ENCODE results near the gene ZC3H8. TPM values are rescaled to one million over a fixed set of nuclear protein-coding genes. Genes with fewer than 3 reads are reported as not detected.

Gene ZC3H8
- total RNA-seq, 2 donors from 2014 or later = 23.6 to 31.7 TPM

DNA sequence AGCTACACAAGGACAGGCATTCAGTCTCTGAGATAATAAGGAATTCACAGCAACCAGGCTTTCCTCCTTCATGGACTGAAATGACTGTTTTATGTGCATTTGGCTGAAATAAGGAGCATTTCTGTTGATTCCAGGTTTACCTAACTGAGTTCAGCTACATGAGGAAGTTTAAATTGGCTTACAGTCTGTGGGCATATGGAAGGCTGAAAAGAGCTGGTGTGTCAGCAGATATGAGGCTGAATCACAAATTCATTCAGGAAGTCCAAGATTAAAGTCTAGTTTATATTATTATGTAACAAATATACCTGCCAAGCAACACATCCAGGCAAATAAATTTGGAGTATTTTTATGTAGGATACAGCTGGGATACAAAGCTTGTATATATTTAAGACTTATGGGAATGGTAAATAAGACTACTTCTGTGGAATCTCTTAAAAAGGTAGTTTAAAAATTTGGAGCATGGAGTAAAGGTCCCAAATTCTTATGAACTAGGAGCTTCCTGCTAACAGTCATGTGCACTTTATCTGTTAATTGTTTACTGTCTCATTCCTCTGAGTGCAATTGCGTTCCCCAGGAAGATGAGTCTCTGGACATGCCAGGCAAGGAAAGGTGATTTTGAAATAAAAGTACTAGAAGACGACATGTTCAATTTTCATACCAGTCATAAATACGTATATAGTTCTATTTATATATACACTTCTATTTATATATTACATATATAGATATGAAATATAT is 53.0 kb downstream of the ZC3H8 start:
- peaks cover 11% of the 10 kb centered on the region for H3K4me1 Mint-ChIP-seq (ENCODE audit: low read depth)
- no peaks in the 10 kb centered on the region for H3K27me3 Mint-ChIP-seq (ENCODE audit: low read depth)
- no peak for ATAC-seq (replicated peaks in 1 of 2)
- no peak for DNase-seq
- H3K4me3 Mint-ChIP-seq = no peak overlapping the region
- H3K9me3 Mint-ChIP-seq = peaks cover 9 to 11% of the 10 kb centered on the region in 2 donors
- no peak overlapping the region for H3K27ac Mint-ChIP-seq
- peaks cover 17 to 30% of the 10 kb centered on the region in 2 donors for H3K36me3 Mint-ChIP-seq (ENCODE audit: insufficient read depth in 2 of 2)

DNA sequence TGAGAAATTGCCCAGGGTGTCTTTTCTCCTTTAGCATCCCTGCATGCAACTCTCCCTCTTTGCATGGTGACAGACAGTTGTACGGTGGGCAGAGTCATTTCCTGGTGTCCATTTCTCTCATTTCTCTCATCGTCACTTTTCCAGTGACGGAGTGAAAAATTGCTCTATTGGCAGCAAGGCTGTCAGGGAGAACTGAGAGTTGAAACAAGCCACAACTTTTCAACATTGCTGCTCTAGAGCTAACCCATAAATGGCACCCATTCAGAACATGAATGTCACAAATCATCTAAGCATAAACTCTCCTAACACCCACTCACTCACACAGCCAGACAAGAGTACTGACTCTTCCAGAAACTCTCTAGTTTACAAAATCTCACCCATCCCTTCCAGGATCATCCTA is 55.7 kb downstream of the ZC3H8 start:
- Mint-ChIP-seq H3K9me3 (peaks cover 5 to 8% of the 10 kb centered on the region in 2 donors), H3K27ac (no peak overlapping the region), H3K36me3 (ENCODE audit: insufficient read depth in 2 of 2) (peaks cover 13 to 29% of the 10 kb centered on the region in 2 donors), H3K4me1 (ENCODE audit: low read depth) (peaks cover 24% of the 10 kb centered on the region), H3K27me3 (ENCODE audit: low read depth) (no peaks in the 10 kb centered on the region), H3K4me3 (no peak overlapping the region)
- peak; percentile 43 to 67 for ATAC-seq (replicated peaks in 1 of 2)
- no peak for DNase-seq

DNA sequence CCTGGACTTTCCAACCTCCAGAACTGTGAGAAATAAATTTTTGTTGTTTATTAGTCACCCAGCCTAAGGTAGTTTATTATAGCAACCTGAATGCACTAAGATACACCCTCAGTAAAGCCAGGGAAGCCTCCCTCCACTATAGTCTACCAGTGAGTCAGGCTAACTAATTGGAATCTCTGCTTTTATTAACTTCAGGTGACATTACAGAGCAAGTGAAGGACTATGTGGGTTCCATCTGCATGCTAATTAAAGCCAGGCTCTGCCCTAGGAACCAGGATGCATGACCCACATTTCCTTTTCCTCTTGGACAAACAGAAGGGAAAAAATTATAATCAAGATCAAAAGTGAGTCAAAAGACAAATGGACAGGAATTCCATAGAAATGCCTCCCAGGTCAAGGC is 56.1 kb downstream of the ZC3H8 start:
- ATAC-seq (replicated peaks in 1 of 2) (no peak), DNase-seq (no peak)
- H3K27me3 Mint-ChIP-seq (ENCODE audit: low read depth) = no peaks in the 10 kb centered on the region
- H3K4me3 Mint-ChIP-seq = no peak overlapping the region
- H3K27ac Mint-ChIP-seq = no peak overlapping the region
- H3K9me3 Mint-ChIP-seq = peaks cover 4 to 6% of the 10 kb centered on the region in 2 donors
- peaks cover 28% of the 10 kb centered on the region for H3K4me1 Mint-ChIP-seq (ENCODE audit: low read depth)
- peaks cover 12 to 26% of the 10 kb centered on the region in 2 donors for H3K36me3 Mint-ChIP-seq (ENCODE audit: insufficient read depth in 2 of 2)

- H3K4me1 Mint-ChIP-seq (ENCODE audit: low read depth) = peaks cover 33% of the 10 kb centered on the region
- H3K27ac Mint-ChIP-seq = no peak overlapping the region
- H3K27me3 Mint-ChIP-seq (ENCODE audit: low read depth) = no peaks in the 10 kb centered on the region
- ATAC-seq (replicated peaks in 1 of 2) (no peak), DNase-seq (no peak)
- H3K9me3 Mint-ChIP-seq = peaks cover 2 to 3% of the 10 kb centered on the region in 2 donors
- H3K4me3 Mint-ChIP-seq = no peak overlapping the region
- peaks cover 5 to 17% of the 10 kb centered on the region in 2 donors for H3K36me3 Mint-ChIP-seq (ENCODE audit: insufficient read depth in 2 of 2)
These were observed 57.0 kb downstream of the ZC3H8 start for GRCh38 chr2:112197868-112198267.

GRCh38 chr2:112195950-112196349 is 58.9 kb downstream of the ZC3H8 start:
- Mint-ChIP-seq H3K4me1 (ENCODE audit: low read depth) (peaks cover 49% of the 10 kb centered on the region), H3K36me3 (ENCODE audit: insufficient read depth in 2 of 2) (peaks cover 2 to 11% of the 10 kb centered on the region in 2 donors), H3K4me3 (no peak overlapping the region), H3K27me3 (ENCODE audit: low read depth) (no peaks in the 10 kb centered on the region), H3K9me3 (peaks cover 2 to 3% of the 10 kb centered on the region in 2 donors), H3K27ac (no peak overlapping the region)
- no peak for DNase-seq
- ATAC-seq (replicated peaks in 1 of 2) = peak in 1 of 2 donors; percentile 26

GRCh38 chr2:112195167-112195766 is 59.6 kb downstream of the ZC3H8 start:
- no peaks in the 10 kb centered on the region for H3K27me3 Mint-ChIP-seq (ENCODE audit: low read depth)
- H3K9me3 Mint-ChIP-seq = peaks cover 2 to 3% of the 10 kb centered on the region in 2 donors
- H3K36me3 Mint-ChIP-seq (ENCODE audit: insufficient read depth in 2 of 2) = peaks cover 2 to 11% of the 10 kb centered on the region in 2 donors
- H3K27ac Mint-ChIP-seq = no peak overlapping the region
- DNase-seq = no peak
- peak overlapping the region in 1 of 2 donors; percentile 36 for H3K4me3 Mint-ChIP-seq
- peaks cover 56% of the 10 kb centered on the region for H3K4me1 Mint-ChIP-seq (ENCODE audit: low read depth)
- ATAC-seq (replicated peaks in 1 of 2) = no peak

GRCh38 chr2:112194482-112194881 is 60.4 kb downstream of the ZC3H8 start:
- Mint-ChIP-seq H3K27ac (peak overlapping the region; percentile 43), H3K36me3 (ENCODE audit: insufficient read depth in 2 of 2) (peaks cover 2 to 7% of the 10 kb centered on the region in 2 donors), H3K4me3 (peak overlapping the region in 1 of 2 donors; percentile 45), H3K4me1 (ENCODE audit: low read depth) (peaks cover 61% of the 10 kb centered on the region), H3K9me3 (peaks cover 2% of the 10 kb centered on the region in 2 donors), H3K27me3 (ENCODE audit: low read depth) (no peaks in the 10 kb centered on the region)
- ATAC-seq (replicated peaks in 1 of 2) = no peak
- no peak for DNase-seq

DNA sequence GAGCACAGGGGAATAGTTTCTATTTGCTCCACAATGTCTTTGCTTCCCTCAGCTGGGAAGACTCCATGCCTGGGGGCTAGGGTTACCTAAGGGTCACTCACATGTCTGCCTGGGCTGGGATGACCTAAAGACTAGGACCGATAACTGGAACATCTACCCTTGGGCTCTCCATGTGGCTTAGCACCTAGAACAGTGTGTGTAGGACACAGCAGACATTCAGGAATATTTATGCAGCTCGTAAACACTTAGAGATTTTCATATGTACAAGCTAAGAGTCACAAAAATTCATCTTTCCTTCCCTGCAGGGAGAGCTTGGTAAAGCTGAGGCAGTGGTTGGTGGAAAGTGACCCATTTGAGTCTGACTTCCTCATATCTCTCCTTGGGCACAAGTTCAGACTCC is 60.8 kb downstream of the ZC3H8 start:
- Mint-ChIP-seq H3K36me3 (ENCODE audit: insufficient read depth in 2 of 2) (peaks cover 0 to 7% of the 10 kb centered on the region in 2 donors), H3K4me3 (peak overlapping the region in 1 of 2 donors; percentile 45), H3K27me3 (ENCODE audit: low read depth) (no peaks in the 10 kb centered on the region), H3K27ac (peak overlapping the region; percentile 43), H3K9me3 (no peaks in the 10 kb centered on the region), H3K4me1 (ENCODE audit: low read depth) (peaks cover 61% of the 10 kb centered on the region)
- no peak for DNase-seq
- ATAC-seq (replicated peaks in 1 of 2) = no peak

- Mint-ChIP-seq H3K4me1 (ENCODE audit: low read depth) (peaks cover 88% of the 10 kb centered on the region), H3K27ac (peak overlapping the region; percentile 96), H3K4me3 (peak overlapping the region; percentile 73 to 76), H3K27me3 (ENCODE audit: low read depth) (no peaks in the 10 kb centered on the region), H3K36me3 (ENCODE audit: insufficient read depth in 2 of 2) (peaks cover 4 to 5% of the 10 kb centered on the region in 2 donors), H3K9me3 (peaks cover 0 to 2% of the 10 kb centered on the region in 2 donors)
- peak in 1 of 2 donors; percentile 10 for DNase-seq
- ATAC-seq (replicated peaks in 1 of 2) = peak; percentile 11 to 12
These were observed 65.8 kb downstream of the ZC3H8 start for GRCh38 chr2:112189001-112189556.

GRCh38 chr2:112187805-112188596 is 66.8 kb downstream of the ZC3H8 start:
- DNase-seq (peak; percentile 77 to 82), ATAC-seq (replicated peaks in 1 of 2) (peak; percentile 85 to 87)
- Mint-ChIP-seq H3K4me3 (peak overlapping the region; percentile 73 to 76), H3K27me3 (ENCODE audit: low read depth) (no peaks in the 10 kb centered on the region), H3K4me1 (ENCODE audit: low read depth) (peaks cover 91% of the 10 kb centered on the region), H3K27ac (peak overlapping the region; percentile 96), H3K36me3 (ENCODE audit: insufficient read depth in 2 of 2) (peaks cover 4 to 5% of the 10 kb centered on the region in 2 donors), H3K9me3 (peaks cover 0 to 2% of the 10 kb centered on the region in 2 donors)

DNA sequence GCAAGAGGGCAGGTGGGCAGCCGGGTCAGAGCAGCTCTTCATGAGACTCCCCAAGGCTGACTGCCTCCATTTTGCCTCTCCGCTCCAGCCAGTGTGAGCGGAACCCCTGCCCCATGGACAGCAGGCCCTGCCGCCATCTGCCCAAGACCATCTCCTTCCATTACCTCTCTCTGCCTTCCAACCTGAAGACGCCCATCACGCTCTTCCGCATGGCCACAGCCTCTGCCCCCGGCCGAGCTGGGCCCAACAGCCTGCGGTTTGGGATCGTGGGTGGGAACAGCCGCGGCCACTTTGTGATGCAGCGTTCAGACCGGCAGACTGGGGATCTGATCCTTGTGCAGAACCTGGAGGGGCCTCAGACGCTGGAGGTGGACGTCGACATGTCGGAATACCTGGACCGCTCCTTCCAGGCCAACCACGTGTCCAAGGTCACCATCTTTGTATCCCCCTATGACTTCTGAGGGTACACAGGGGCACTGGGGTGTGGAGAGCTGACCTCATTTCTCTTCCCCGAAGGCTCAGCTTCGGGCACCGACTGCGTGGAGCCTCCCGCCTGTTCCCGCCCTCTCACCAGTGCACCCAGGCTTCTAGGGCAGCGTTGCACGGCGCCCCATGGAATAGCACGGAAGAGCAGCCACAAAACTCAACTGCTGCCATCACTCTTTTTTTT is 67.7 kb downstream of the ZC3H8 start:
- peaks cover 92% of the 10 kb centered on the region for H3K4me1 Mint-ChIP-seq (ENCODE audit: low read depth)
- H3K9me3 Mint-ChIP-seq = peaks cover 0 to 2% of the 10 kb centered on the region in 2 donors
- no peak for ATAC-seq (replicated peaks in 1 of 2)
- H3K27ac Mint-ChIP-seq = peak overlapping the region; percentile 96
- H3K27me3 Mint-ChIP-seq (ENCODE audit: low read depth) = no peaks in the 10 kb centered on the region
- DNase-seq = peak in 1 of 2 donors; percentile 21
- H3K36me3 Mint-ChIP-seq (ENCODE audit: insufficient read depth in 2 of 2) = peaks cover 3 to 4% of the 10 kb centered on the region in 2 donors
- peak overlapping the region; percentile 73 to 76 for H3K4me3 Mint-ChIP-seq

DNA sequence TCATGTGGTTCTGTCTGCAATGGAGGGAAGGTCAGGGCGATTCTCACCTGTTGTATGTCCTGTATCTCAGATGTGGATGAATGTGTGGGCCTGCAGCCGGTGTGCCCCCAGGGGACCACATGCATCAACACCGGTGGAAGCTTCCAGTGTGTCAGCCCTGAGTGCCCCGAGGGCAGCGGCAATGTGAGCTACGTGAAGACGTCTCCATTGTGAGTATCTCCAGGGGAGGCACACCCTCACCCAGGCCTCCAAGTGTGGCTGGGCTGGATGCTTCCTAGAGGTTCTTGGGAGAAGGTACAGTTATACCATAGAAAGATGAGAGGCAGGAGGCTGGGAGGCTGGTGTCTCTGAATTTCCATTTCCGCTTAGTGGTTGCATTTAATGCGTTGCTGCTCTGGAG is 69.7 kb downstream of the ZC3H8 start:
- H3K4me3 Mint-ChIP-seq = no peak overlapping the region
- DNase-seq (no peak), ATAC-seq (replicated peaks in 1 of 2) (no peak)
- H3K4me1 Mint-ChIP-seq (ENCODE audit: low read depth) = peaks cover 85% of the 10 kb centered on the region
- H3K9me3 Mint-ChIP-seq = peaks cover 0 to 2% of the 10 kb centered on the region in 2 donors
- H3K27me3 Mint-ChIP-seq (ENCODE audit: low read depth) = no peaks in the 10 kb centered on the region
- peaks cover 3 to 4% of the 10 kb centered on the region in 2 donors for H3K36me3 Mint-ChIP-seq (ENCODE audit: insufficient read depth in 2 of 2)
- H3K27ac Mint-ChIP-seq = no peak overlapping the region

Data from activated T-cell treated with anti-CD3 and anti-CD28 coated beads, Interleukin-2, amount 50 U/mL, for 72 hours (primary cell).